AG10803 (cell line): ENCODE results near the gene DACH2.

Source experiments
- DNase-seq: peaks from one replicate; pipeline ENCODE4 v3.0.0; 2010; ENCODE audit warnings: low read depth
- H3K4me3 ChIP-seq: 2 replicates; pipeline ENCODE4 v1.5.1; 2011; ENCODE audit warnings: mild to moderate bottlenecking, low read length, control low read depth
- CTCF ChIP-seq: conservative IDR thresholded peaks from 2 replicates; pipeline ENCODE4 v1.5.1; 2011; ENCODE audit warnings: mild to moderate bottlenecking, low read length, control low read depth, inconsistent platforms

The DACH2 gene

GRCh38 chrX:86192827-86193226, 44.6 kb downstream of the DACH2 start:
- no peak for TF ChIP-seq CTCF
- H3K4me3 ChIP-seq = no peak overlapping the region
- no peak for DNase-seq

- TF ChIP-seq CTCF = no peak
- DNase-seq = no peak
- no peak overlapping the region for H3K4me3 ChIP-seq
These were observed 46.5 kb downstream of the DACH2 start for GRCh38 chrX:86194758-86195157.

GRCh38 chrX:86195343-86195742, 47.1 kb downstream of the DACH2 start:
- no peak for TF ChIP-seq CTCF
- H3K4me3 ChIP-seq = no peak overlapping the region
- no peak for DNase-seq

- no peak overlapping the region for H3K4me3 ChIP-seq
- no peak for DNase-seq
- TF ChIP-seq CTCF = no peak
These were observed 49.6 kb downstream of the DACH2 start for GRCh38 chrX:86197815-86198214.

- no peak overlapping the region for H3K4me3 ChIP-seq
- no peak for DNase-seq
- no peak for TF ChIP-seq CTCF
These were observed 62.5 kb downstream of the DACH2 start for GRCh38 chrX:86210772-86211171.

- no peak for DNase-seq
- no peak for TF ChIP-seq CTCF
These were observed 67.0 kb downstream of the DACH2 start for GRCh38 chrX:86215260-86215659.

GRCh38 chrX:86237482-86237881, 89.2 kb downstream of the DACH2 start:
- no peak for DNase-seq
- no peak overlapping the region for H3K4me3 ChIP-seq
- no peak for TF ChIP-seq CTCF

More at GRCh38 chrX:86215260-86215659, 67.0 kb downstream of the DACH2 start:
- H3K4me3 ChIP-seq = no peak overlapping the region
